GM21423 (cell line): ENCODE data around the gene TGFBR1.
"Not testable (repeated sequence)": the region's sequence is repeated elsewhere in the genome, so short reads cannot be mapped to it uniquely, and the experiment has no call there.

Experiments used
- ATAC-seq: cut with Tn5 transposase; IDR thresholded peaks from one replicate; pipeline ENCODE4 v1.9.1; 2021; ENCODE audit warnings: mild to moderate bottlenecking, moderate library complexity; ENCODE audit not compliant: unreplicated experiment

Gene TGFBR1

GRCh38 chr9:99184475-99185347 lies 79.8 kb downstream of the TGFBR1 start:
- ATAC-seq, result peak; percentile 51

- no peak for ATAC-seq
Observed at GRCh38 chr9:99185348-99185632, 80.4 kb downstream of the TGFBR1 start.

DNA sequence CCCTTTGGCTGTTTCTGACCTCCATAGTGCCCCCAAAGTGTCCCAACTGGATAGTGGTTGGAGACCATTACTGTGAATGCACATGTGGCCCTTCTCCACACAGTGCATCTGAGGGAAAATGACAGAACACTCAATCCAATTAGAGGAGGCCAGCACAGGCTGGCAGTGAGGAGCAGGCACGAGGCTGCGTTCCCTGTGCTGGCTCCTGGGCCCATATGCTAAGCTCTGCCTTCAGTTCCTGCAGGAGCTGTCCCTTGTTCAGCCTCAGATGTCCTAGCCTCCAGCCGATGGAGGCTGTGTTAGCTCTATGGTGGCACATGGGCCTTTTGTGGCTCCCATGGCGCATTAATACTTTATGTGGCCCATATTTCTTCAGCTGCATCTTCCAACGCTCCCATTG lies 81.0 kb downstream of the TGFBR1 start:
- no peak for ATAC-seq

- ATAC-seq, result no peak
Observed at GRCh38 chr9:99187311-99187710, 82.4 kb downstream of the TGFBR1 start.

DNA sequence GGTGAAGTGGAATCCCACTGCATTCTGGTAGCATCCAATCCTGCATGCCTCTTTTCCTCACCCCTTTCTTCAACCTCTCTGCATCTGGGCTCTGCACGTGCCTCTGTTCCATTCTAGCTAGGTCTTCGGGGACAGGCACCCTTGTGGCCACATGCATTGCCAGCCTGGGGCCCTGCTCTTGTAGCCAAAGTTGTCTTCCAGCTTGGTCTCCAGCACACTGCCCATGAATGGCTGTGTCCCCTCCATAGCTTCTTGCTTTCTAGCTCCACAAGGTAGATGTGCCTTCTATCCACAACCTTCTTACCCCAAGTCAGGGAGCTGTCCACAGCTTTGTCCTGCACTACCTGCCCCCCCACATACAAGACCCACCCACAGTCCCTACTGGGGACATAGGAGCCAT lies 84.3 kb downstream of the TGFBR1 start:
- ATAC-seq, result no peak

- ATAC-seq, result no peak
Observed at GRCh38 chr9:99189887-99190596, 85.1 kb downstream of the TGFBR1 start.

DNA sequence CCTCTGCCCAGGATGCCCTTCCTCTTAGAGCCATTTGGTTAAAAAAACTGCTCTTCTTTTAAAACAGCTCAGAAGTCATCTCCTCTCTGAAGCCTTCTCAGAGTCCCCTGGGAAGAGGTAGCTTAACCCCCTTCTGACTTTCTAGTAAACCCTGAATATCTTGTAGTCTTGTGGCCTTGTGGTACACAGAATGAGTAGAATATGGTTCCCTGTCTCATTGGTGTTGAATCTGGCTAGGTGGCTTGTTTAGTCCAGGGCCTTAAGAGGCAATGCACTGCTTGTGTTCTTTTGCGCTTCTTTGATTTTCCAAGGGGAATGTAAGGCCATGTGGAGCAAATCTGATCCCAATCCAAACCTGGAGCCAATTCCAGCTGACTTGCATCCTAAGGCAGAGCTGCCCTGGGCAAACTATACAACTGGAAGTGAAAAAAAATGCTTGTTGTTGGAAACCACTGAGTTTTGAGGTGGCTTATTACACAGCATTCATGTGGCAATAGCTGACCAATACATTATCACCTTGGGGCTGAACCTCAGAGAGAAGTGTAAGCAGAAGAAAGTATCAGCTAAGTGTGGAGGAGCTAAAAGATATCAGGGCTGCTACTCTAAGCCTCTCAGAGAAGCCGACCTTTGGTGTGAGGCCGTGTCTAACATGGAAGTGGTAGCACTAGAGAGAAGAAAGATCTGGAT lies 85.8 kb downstream of the TGFBR1 start:
- ATAC-seq, result no peak

GRCh38 chr9:99192786-99193465 lies 88.0 kb downstream of the TGFBR1 start:
- no peak for ATAC-seq

GRCh38 chr9:99193466-99193821 lies 88.5 kb downstream of the TGFBR1 start:
- no peak for ATAC-seq

- ATAC-seq, result not testable (repeated sequence)
Observed at GRCh38 chr9:99196484-99196883, 91.6 kb downstream of the TGFBR1 start.

DNA sequence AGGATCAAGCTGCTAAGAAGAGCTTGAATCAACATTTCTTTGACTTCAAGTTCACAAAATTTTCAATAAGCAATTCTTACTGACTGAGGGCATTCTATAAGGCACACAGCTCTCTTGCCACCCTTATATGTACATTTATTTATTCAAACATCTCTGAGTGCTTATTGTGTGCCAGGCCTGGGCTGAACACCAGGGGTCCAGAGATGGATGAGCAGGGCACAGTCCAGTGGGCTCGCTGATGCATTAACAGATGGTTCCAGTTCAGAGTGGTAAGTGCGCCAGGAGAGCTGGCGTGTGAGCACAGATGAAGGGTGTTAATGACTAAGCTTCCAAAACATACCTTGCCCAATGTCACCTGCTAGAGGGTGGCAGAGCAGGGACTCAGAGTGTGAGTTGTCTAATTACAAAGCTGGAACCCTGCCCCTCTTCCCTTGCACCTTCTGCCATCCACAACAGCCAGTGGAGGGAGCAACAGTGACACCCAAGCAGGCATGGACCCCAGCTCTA lies 92.3 kb downstream of the TGFBR1 start:
- ATAC-seq, result no peak

DNA sequence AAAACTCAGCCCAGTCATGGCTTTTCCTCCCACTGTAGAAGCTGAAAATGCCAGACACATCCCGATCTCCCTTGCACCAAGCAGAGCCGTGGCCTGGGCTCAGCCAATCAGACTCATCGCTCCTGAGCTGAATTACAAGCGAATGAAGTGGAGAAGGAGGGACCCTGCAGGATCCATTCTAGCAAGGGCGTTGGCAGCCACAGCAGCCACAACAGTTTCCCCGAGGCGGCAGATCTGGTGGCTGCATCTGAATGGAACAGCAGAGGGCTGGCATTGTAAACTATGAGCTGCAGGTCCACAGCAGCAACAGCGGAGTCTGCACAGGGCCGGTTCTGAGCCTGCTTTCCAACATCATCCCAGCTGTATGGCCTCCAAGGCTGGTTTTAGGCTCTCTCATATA lies 93.1 kb downstream of the TGFBR1 start:
- ATAC-seq, result no peak

DNA sequence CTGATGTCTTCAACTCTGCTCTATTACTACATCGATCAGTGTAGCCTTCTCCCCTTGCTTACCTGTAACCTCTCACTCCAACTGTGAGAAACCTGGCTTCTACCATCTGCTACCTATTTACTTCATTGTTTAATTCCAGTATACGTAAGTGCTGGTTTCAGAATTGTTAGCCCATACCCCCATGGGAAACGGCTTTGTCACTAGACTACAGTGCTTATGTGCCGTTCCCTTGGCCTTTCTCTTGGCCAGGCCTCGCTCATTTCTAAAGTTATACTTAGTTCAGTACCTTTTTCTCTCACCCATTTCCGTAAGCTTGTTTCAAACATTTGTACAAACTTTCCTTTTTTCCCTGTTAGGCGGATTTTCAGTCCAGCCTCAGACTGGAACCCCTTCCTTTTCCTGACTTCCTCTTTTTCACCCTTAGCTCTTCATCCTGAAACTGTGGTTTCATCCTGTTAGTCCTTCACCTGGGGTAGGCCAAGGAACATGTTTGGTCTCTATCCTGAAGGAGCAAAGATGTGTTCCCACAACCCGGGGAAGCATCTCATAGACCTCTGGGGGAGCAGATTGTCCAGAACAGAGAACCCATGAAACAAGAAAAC lies 95.1 kb downstream of the TGFBR1 start:
- ATAC-seq, result no peak

DNA sequence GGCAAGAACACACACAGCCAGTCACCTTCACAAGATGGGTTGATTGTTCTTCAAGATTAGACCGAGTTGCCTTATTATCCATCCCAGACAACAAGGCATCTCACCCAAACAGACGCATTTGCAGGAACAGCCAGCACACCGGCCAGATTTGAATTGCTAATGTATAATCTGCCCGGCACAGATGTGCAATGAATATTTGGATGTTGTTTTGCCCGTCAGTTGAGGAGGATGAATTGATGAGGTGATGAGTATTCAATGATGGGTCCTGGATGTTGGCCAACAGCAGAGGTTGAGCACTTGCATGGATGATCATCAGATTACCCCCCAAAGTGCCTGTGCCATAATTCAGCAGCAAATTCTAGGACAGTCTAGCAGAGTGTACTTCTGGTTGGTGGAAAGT lies 96.7 kb downstream of the TGFBR1 start:
- no peak for ATAC-seq
